HEK293 (cell line): Measurements from ENCODE around the gene THUMPD1.
"Not testable (repeated sequence)": the region's sequence is repeated elsewhere in the genome, so short reads cannot be mapped to it uniquely, and the experiment has no call there.

ENCODE experiments used
- CTCF ChIP-seq: fragments of 450-650 bp; formaldehyde crosslinking; IDR thresholded peaks from 2 replicates; pipeline ENCODE4 v1.5.1; 2016; ENCODE audit warnings: missing biosample characterization, missing genetic modification characterization
- MZF1 ChIP-seq: fragments of 450-650 bp; formaldehyde crosslinking; IDR thresholded peaks from 2 replicates; pipeline ENCODE4 v1.5.1; 2017; ENCODE audit warnings: missing biosample characterization, missing genetic modification characterization, borderline replicate concordance
- OSR2 ChIP-seq: fragments of 450-650 bp; formaldehyde crosslinking; IDR thresholded peaks from 2 replicates; pipeline ENCODE4 v1.5.1; 2016; ENCODE audit warnings: missing biosample characterization, missing genetic modification characterization
- RBAK ChIP-seq: fragments of 450-650 bp; formaldehyde crosslinking; IDR thresholded peaks from 2 replicates; pipeline ENCODE4 v1.5.1; 2016; ENCODE audit warnings: missing biosample characterization, missing genetic modification characterization
- TSHZ1 ChIP-seq: fragments of 450-650 bp; formaldehyde crosslinking; IDR thresholded peaks from 2 replicates; pipeline ENCODE4 v1.5.1; 2016; ENCODE audit warnings: missing biosample characterization, missing genetic modification characterization, borderline replicate concordance
- ZBTB20 ChIP-seq: fragments of 450-650 bp; formaldehyde crosslinking; IDR thresholded peaks from 2 replicates; pipeline ENCODE4 v1.5.1; 2016; ENCODE audit warnings: missing biosample characterization, missing genetic modification characterization
- ZBTB44 ChIP-seq: fragments of 450-650 bp; IDR thresholded peaks from 2 replicates; pipeline ENCODE4 v1.5.1; 2018; ENCODE audit warnings: missing biosample characterization, mild to moderate bottlenecking, missing genetic modification characterization
- ZFP41 ChIP-seq: fragments of 450-650 bp; formaldehyde crosslinking; IDR thresholded peaks from 2 replicates; pipeline ENCODE4 v1.5.1; 2016; ENCODE audit warnings: missing biosample characterization, missing genetic modification characterization, borderline replicate concordance
- ZNF121 ChIP-seq: fragments of 450-650 bp; formaldehyde crosslinking; IDR thresholded peaks from 2 replicates; pipeline ENCODE4 v1.5.1; 2016; ENCODE audit warnings: missing biosample characterization, missing genetic modification characterization
- ZNF174 ChIP-seq: fragments of 450-650 bp; formaldehyde crosslinking; IDR thresholded peaks from 2 replicates; pipeline ENCODE4 v1.5.0; 2017; ENCODE audit warnings: missing biosample characterization, mild to moderate bottlenecking, missing genetic modification characterization
- ZNF433 ChIP-seq: fragments of 450-650 bp; formaldehyde crosslinking; IDR thresholded peaks from 2 replicates; pipeline ENCODE4 v1.5.1; 2016; ENCODE audit warnings: missing biosample characterization, missing genetic modification characterization, low read depth
- ZXDB ChIP-seq: fragments of 450-650 bp; formaldehyde crosslinking; IDR thresholded peaks from 2 replicates; pipeline ENCODE4 v1.5.1; 2016; ENCODE audit warnings: missing biosample characterization, missing genetic modification characterization

- TF ChIP-seq OSR2, ZBTB44, MZF1, RBAK, ZNF174, CTCF, TSHZ1, ZXDB, ZFP41, ZNF433, ZNF121, ZBTB20 (tag by site-specific recombination): not testable (repeated sequence)
Measured at GRCh38 chr16:20755799-20756198, 14.2 kb upstream of the THUMPD1 start.
